GM15510 (cell line): ENCODE data around the gene MAN1C1.

Experiments used
- POLR2A ChIP-seq: IDR thresholded peaks from 3 replicates; pipeline ENCODE4 v1.6.1; 2011; ENCODE audit warnings: borderline replicate concordance; ENCODE audit not compliant: insufficient read length; ENCODE audit errors: extremely low read depth

MAN1C1 gene

GRCh38 chr1:25796811-25797458, 180.3 kb downstream of the MAN1C1 start:
- TF ChIP-seq POLR2A = no peak

- no peak for TF ChIP-seq POLR2A
Observed at GRCh38 chr1:25797939-25798338, 181.3 kb downstream of the MAN1C1 start.

- no peak for TF ChIP-seq POLR2A
Observed at GRCh38 chr1:25798666-25799351, 182.2 kb downstream of the MAN1C1 start.

- TF ChIP-seq POLR2A = no peak
Observed at GRCh38 chr1:25799352-25799934, 182.9 kb downstream of the MAN1C1 start.

DNA sequence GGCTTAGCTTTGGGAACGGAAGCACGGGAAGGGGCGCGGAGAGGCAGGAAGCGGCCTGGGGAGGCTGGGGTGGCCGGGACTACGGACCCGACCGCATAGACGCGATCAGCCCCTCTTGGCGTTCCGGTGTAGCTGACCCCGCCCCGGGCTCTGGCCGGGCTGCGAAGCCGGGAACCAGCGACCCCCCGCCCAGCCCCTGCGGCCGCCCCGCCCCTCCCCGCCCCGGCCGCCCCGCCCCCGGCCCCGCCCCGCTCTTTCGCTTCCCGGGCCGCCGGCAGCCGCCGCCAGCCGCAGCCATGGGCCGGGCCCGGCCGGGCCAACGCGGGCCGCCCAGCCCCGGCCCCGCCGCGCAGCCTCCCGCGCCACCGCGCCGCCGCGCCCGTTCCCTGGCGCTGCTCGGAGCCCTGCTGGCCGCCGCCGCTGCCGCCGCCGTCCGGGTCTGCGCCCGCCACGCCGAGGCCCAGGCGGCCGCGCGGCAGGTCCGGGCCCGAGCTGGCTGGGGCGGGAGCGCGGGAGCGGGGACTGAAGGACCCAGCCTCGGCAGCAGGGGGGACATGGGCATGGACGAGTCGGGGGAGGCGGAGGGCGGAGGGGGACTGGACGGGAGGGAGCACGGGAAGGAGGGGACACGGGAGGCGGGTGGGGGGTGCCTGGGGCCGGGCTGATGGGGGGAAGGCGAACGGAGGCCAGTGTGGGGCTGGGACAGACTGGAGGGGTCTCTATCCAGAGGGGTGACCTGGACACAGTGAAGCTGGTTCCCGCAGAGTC, 183.5 kb downstream of the MAN1C1 start, which contains the start of gene SELENON:
Gene SELENON (plus strand): TSS at position 259 of the 768 bp plus-strand sequence. CDS start 38 bp downstream, at position 297.
- no peak for TF ChIP-seq POLR2A

DNA sequence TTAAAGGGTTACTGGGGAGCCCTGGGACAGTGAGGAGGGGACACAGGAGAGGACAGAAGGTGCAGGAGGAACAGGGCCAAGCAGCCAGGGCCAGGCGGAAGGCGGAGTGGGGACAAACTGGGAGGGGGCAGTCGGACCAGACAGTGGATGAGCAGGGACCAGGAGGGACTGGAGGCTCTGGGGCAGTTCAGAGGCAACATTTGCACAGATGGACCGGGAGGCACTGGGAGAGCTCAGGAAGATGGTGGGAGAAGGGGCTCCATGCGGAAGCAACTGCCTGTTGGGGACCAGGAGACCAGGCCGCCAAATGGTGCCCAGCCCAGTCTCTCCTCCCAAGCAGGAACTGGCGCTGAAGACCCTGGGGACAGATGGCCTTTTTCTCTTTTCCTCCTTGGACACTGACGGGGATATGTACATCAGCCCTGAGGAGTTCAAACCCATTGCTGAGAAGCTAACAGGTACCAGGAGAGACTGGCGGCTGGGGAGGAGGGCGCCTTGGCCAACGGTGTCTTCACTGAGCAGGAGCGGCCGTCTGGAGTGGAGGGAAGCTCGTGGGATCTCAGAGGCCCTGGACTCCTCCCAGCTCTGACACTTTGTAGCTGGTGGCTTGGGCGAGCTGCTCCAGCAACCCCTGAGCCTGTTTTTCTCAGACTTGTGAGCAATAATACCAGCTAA, 184.2 kb downstream of the MAN1C1 start:
- TF ChIP-seq POLR2A = no peak

- TF ChIP-seq POLR2A = no peak
Observed at GRCh38 chr1:25802915-25803314, 186.3 kb downstream of the MAN1C1 start.

GRCh38 chr1:25803368-25803767, 186.8 kb downstream of the MAN1C1 start:
- TF ChIP-seq POLR2A = no peak

DNA sequence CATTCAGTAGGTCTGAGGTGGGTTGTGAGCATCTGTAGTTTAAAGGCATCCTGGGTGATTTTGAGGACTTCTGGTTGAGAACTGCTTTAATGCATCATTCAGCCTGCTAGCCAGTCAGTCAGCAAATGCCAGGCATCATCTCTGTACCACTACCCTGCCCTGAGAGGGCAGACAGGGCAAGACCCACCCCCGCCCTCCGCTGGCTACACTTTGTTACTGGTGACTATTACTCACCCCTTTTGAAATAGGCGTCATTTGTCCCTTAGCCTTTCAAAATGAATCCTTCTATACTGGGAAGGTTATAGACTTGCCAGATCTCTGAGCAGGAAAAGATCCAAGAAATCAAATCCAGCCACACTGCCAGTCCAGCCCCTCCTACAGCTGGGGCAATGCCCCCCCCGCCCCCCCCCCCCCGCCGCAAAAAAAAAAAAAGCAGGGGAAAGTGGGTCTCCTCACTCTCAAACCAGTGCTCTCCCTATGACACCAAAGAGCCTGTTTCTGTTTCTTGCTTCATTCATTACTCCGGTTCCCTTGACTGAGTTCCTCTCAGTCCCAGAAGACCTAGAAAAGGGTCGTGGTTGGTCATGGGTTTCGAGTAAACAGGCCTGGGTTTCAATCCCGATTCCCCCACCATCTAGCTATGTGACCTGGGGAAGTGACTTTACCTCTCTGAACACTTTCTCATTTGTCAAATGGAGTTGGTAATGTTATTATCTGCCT, 187.8 kb downstream of the MAN1C1 start:
- TF ChIP-seq POLR2A = no peak

GRCh38 chr1:25804964-25805862, 188.6 kb downstream of the MAN1C1 start:
- no peak for TF ChIP-seq POLR2A

DNA sequence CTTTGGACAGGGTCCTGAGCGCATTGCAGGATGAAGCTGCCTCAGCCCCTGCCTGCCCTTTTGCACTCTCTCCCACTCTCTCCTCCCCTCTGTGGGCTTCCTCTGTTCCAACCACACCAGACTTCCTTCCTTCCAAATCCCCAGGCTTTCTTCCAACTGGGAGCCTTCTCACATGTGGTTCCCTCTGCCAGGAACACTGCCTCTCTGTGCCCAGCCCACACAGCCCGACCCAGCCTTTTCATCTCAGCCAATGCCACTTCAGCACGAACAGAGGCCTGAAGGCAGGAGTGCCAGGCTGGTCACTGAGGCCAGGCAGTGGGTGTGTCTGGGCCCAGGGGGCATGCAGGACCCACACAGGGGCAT, 189.3 kb downstream of the MAN1C1 start:
- no peak for TF ChIP-seq POLR2A

DNA sequence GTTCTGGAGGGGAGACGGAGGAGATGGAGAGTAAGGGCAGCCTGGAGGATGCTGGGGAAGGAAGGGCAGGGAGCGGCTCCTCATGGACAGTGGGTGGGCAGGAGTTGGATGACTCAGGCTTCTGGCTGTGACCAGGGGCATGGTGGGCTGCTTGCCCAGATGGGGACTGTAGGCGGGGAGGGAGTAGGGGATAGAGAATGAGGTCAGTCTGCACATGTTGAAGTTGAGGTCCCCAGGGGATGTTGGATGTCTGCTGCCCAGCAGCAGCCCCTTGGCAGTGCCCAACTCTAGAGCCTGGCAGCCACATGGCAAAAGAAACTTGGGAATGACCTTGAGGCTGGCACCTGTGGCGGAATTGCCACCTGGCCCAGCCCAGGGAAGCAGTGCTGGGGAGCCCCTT, 189.8 kb downstream of the MAN1C1 start:
- TF ChIP-seq POLR2A = no peak

GRCh38 chr1:25807480-25808390, 191.1 kb downstream of the MAN1C1 start:
- no peak for TF ChIP-seq POLR2A
